Heart right ventricle (tissue), 16 donors: ENCODE measurements around the gene VEGFA. TPM values are rescaled to one million over a fixed set of nuclear protein-coding genes. Genes with fewer than 3 reads are reported as not detected.

Experiments used
- ATAC-seq, 8 donors: fragments of 200-7000 bp; cut with Tn5 transposase; one replicate each; pipeline ENCODE4 v1.9.1; 2020; ENCODE audit warnings: mild to moderate bottlenecking in 8 of 8, moderate library complexity in 8 of 8, moderate number of reproducible peaks in 1 of 8
- DNase-seq, 2 donors: peaks; one replicate each; pipeline ENCODE4 v3.0.0-alpha.2; 2020
- H3K27ac ChIP-seq, 10 donors: fragments of 200-600 bp; sonication (generic) in 2 of 10; one replicate each; pipeline versions ENCODE4 v1.5.0 to v1.8.0; 2020 to 2022; ENCODE audit warnings: mild to moderate bottlenecking in 3 of 10
- H3K27me3 ChIP-seq, 7 donors: fragments of 200-600 bp; one replicate each; pipeline ENCODE4 v1.8.0; 2021 to 2022; ENCODE audit warnings: mild to moderate bottlenecking in 2 of 7
- H3K36me3 ChIP-seq, 9 donors: fragments of 200-600 bp; sonication (generic) in 1 of 9; one replicate each; pipeline versions ENCODE4 v1.5.0 to v1.8.0; 2020 to 2022; ENCODE audit warnings: mild to moderate bottlenecking in 2 of 9
- H3K4me1 ChIP-seq, 9 donors: fragments of 200-600 bp; sonication (generic) in 1 of 9; one replicate each; pipeline versions ENCODE4 v1.5.0 to v1.8.0; 2020 to 2022; ENCODE audit warnings: mild to moderate bottlenecking in 4 of 9
- H3K4me3 ChIP-seq, 10 donors: fragments of 200-600 bp; sonication (generic) in 2 of 10; one replicate each; pipeline versions ENCODE4 v1.5.0 to v1.8.0; 2020 to 2022; ENCODE audit warnings: mild to moderate bottlenecking in 7 of 10, moderate library complexity in 2 of 10
- H3K9me3 ChIP-seq, 11 donors: fragments of 200-600 bp in 10 of 11; sonication (generic) in 2 of 11; one replicate each; pipeline versions ENCODE4 v1.5.0 to v1.8.0; 2013 to 2022; ENCODE audit warnings: mild to moderate bottlenecking in 2 of 11, control low read depth in 1 of 11, moderate library complexity in 1 of 11
- WGBS, 2 donors: extraction: QIAGEN DNeasy Blood & Tissue Kit; methylation state at CpG; one replicate each; pipeline ENCODE4 v1.1.7; 2013; ENCODE audit warnings: inconsistent platforms in 1 of 2; 5-methylcytosine and 5-hydroxymethylcytosine counted together
- intact Hi-C, 10 donors: fragments of 100-400 bp; cut with DNase I; formaldehyde crosslinking; loops; one replicate each; pipeline versions ENCODE4 v1.11.1 to v1.14.2; 2022
- polyA plus RNA-seq, 2 donors: library from polyadenylated mRNA; stranded (reverse); fragments of 200-250 nt; gene quantifications; one replicate each; pipeline ENCODE4 v1.2.3, GENCODE V29; 2013
- total RNA-seq, 10 donors: library from RNA; stranded (reverse); fragmentation: NEBNext Ultra II Directional in 3 of 10; extraction: Animal tissue kit (Norgen Biotek cat#: 25700) in 3 of 10; gene quantifications; one replicate each; pipeline versions ENCODE4 v1.2.1 to v1.2.4, GENCODE V29; 2021 to 2023
- TF ChIP-seq, protein P1 (sequence below), 9 donors: fragments of 200-600 bp; sonication (generic) in 2 of 9; IDR thresholded peaks; one replicate each; pipeline versions ENCODE4 v1.5.0 to v1.8.0; 2021 to 2022; ENCODE audit warnings: antibody characterized with exemption in 9 of 9, mild to moderate bottlenecking in 5 of 9, moderate library complexity in 1 of 9
- donor health status: Arrhythmogenic right ventricular cardiomyopathy.
- donor health status: ischemic (EF 13 %, LVEDD 7.1; RV severe dilation, severe dysfunction).
- donor health status: healthy with polysubstance abuse.
- donor health status: DM: no; HTN: yes; CAD: no.
- donor health status: DM: no; HTN: no; CAD: no.
- donor health status: ischemic (EF 25% LVEDD 6.9; RV normal size, moderate dysfunction).
- donor health status: ischemic (EF 25% LVEDD 5.7; RV mildly dilated, moderate dysfunction).
- donor health status: healthy.
- donor health status: DM: yes; HTN: yes; CAD: no.
- donor health status: Ischemic cardiomyopathy.
- donor health status: ischemic (EF 35%, LVEDD 5.7; RV mildly dilated, moderate dysfunction).
- donor health status: nonischemic (EF 11% LVEDD 7.7; RV severe dilation, severe dysfunction).
- donor health status: DM: yes; HTN: yes; CAD: no.
- donor health status: PGD.
- donor health status: ischemic (EF 29% LVEDD 5.4; RV normal size, mild dysfunction).
- donor health status: nonischemic (EF 23%, LVEDD 6.1; RV moderate dilation, normal function).

The VEGFA gene
- total and polyA plus RNA-seq, 12 donors: 133 to 456 (median 216) TPM

DNA sequence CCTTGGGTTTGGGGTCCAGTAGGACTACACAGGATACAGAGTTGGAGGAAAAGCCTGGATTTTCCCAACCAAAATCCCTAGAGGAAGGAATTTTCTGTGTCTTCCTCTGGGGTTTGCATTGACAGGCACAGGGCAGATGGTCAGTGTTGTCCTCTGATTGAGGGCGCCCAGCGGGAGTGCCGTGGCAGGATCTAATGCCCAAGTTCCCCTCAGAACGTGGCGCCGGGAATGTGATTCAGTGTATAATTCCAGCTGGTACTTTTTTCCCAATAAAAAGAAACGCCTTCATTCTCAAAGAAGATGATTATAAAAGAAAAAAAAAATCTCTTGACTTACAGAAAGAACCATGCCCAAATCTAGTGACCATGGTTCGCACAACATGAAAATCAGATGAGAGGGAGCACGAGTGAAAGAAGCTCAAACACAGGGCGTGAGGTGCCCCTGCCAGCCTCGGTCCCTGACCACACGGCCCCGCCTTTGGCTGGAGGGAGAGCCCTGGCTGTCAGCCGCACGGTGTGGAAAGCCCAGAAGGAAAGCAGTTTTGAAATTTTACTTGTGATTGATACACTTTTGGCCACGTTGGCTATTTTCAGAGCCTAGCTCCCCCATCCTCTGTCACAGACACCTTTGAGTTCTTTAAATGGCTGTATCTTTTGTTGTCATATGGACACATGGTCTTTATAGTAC is 31.6 kb downstream of the VEGFA start:
- H3K36me3 ChIP-seq: no peaks in the 10 kb centered on the region
- TF ChIP-seq, protein P1, sequence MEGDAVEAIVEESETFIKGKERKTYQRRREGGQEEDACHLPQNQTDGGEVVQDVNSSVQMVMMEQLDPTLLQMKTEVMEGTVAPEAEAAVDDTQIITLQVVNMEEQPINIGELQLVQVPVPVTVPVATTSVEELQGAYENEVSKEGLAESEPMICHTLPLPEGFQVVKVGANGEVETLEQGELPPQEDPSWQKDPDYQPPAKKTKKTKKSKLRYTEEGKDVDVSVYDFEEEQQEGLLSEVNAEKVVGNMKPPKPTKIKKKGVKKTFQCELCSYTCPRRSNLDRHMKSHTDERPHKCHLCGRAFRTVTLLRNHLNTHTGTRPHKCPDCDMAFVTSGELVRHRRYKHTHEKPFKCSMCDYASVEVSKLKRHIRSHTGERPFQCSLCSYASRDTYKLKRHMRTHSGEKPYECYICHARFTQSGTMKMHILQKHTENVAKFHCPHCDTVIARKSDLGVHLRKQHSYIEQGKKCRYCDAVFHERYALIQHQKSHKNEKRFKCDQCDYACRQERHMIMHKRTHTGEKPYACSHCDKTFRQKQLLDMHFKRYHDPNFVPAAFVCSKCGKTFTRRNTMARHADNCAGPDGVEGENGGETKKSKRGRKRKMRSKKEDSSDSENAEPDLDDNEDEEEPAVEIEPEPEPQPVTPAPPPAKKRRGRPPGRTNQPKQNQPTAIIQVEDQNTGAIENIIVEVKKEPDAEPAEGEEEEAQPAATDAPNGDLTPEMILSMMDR (IDR thresholded peaks at IDR 0.05): no peak
- H3K9me3 ChIP-seq: no peaks in the 10 kb centered on the region
- ATAC-seq (no peak), DNase-seq (no peak)
- H3K4me3 ChIP-seq: no peak overlapping the region
- no peaks in the 10 kb centered on the region for H3K27me3 ChIP-seq
- intact Hi-C loops: no loop called here
- peak overlapping the region in 2 of 10 donors; percentile 81 to 83 for H3K27ac ChIP-seq
- WGBS, 2 donors: 83 to 88% methylated on average over 16 of the region's 16 CpGs
- H3K4me1 ChIP-seq: peaks cover 0 to 56% (median 11%) of the 10 kb centered on the region in 9 donors

DNA sequence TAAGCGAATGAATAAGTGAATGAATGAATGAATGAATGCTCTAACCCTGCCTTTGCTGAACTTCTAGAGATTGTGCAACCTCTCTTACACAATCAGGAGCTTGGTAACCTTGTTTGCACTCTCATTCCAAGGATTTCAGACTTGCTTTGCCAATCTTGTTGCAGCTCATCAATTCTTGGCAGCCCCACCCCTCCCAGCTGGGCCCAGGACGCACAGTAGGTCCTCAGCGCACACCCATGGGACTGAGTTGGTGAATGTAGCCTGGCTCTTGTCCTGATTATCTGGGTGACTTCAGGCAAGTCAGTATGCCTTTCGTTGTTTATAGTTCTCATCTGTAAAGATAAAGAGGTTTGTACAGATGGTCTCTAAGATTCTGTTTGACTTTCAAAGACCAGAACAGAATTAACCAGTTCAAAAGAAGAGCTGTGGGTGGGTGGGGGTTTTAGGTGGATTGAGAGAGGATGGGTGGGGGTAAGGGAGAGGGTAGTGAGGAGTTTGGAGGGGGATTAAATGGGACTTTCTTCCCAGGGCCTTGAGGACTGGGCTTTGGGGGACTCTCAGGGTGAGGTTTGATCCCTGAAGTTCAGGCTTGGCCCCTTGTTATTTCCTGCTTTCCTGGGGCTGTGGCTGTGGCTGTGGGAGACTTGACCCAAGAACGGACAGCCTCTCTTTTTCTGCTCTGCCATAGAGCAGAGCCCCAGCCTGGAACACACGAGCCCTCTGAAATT is 33.2 kb downstream of the VEGFA start:
- no peaks in the 10 kb centered on the region for H3K36me3 ChIP-seq
- no peaks in the 10 kb centered on the region for H3K9me3 ChIP-seq
- DNase-seq: peak in 1 of 2 donors; percentile 51
- peaks cover 0 to 63% (median 10%) of the 10 kb centered on the region in 9 donors for H3K4me1 ChIP-seq
- no peaks in the 10 kb centered on the region for H3K27me3 ChIP-seq
- WGBS, 2 donors: 58 to 66% methylated on average over 6 of the region's 6 CpGs
- no peak overlapping the region for H3K4me3 ChIP-seq
- H3K27ac ChIP-seq: peak overlapping the region in 1 of 10 donors; percentile 36
- TF ChIP-seq, protein P1 (IDR thresholded peaks at IDR 0.05): no peak
- intact Hi-C loops: no loop called here
- peak in 1 of 8 donors; percentile 25 for ATAC-seq

DNA sequence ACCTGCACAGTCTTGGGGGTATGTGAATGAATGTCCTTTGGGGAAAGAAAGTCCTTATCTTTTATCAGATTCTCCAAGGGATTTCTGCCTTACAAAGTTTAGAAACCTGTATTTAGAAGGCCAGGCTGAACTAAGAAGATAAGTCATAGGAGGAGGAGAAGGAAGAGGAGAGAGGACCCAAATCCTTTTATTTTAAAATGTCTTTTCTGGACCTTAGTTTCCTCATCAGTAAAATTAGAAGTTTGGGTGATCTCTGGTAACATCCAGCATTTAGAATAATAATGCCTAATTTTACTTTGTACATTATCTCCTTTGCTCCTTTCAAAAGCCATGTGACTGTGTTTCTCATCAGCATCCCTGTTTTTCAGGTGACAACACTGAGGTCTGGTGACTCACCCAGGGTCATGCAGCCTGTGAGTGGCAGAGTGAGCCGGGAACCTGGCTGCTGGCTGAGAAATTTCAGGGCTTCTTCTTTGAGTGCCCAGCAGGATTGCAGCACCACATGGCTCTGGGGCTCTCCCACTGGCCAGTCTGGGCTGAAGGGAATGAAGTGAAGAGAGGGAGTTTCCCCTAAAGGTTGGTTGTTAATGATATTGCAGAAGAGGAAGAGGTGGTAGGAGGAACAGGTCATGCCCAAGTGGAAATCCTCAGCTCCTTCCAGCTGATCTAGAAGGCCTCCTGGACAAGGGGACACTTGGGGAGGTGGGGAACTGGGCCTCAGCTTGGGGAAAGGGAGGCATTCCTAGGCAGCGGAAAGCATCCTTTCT is 34.0 kb downstream of the VEGFA start:
- Histone ChIP-seq H3K27me3 (no peaks in the 10 kb centered on the region), H3K36me3 (no peaks in the 10 kb centered on the region), H3K4me1 (peaks cover 0 to 56% (median 10%) of the 10 kb centered on the region in 9 donors), H3K27ac (no peak overlapping the region), H3K4me3 (no peak overlapping the region), H3K9me3 (no peaks in the 10 kb centered on the region)
- ATAC-seq (no peak), DNase-seq (no peak)
- 77 to 94% methylated on average over 2 of the region's 2 CpGs for WGBS, 2 donors
- TF ChIP-seq, protein P1 (IDR thresholded peaks at IDR 0.05): no peak
- intact Hi-C loops: no loop called here

DNA sequence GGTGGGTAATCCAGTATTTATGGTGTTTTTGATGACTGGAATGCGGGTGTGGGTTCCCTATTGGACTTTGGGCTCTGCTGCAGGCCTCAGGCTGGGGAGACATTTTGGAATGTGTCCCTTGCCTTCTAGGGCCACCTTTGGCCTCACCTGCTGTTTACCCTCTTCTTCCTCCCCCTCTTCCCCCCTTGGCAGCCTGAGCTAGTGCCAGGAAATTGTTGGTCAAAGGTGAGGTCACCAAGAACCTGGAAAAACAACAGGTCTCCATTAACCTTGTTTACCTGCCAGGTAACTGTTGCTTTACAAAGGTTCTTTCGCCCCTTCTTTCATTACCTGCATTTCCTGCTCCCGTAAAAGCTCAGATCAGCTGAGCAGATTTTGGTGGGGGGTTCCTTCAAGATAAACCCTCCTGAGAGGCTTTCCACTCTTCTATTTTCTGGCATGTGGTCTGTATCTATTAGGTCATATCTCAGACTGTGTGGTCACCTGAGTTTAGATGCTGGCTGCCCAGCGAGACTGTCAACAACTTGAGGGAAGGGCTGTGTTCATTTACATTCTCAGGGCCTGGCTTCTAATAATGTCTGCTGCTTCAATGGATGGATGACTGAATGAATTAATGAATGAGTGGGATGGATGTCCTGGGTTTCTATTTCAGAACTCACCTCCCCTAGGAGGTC is 34.7 kb downstream of the VEGFA start:
- H3K27me3 ChIP-seq: no peaks in the 10 kb centered on the region
- H3K4me1 ChIP-seq: peaks cover 0 to 49% (median 8%) of the 10 kb centered on the region in 9 donors
- TF ChIP-seq, protein P1 (IDR thresholded peaks at IDR 0.05): no peak
- no peaks in the 10 kb centered on the region for H3K9me3 ChIP-seq
- no peak overlapping the region for H3K27ac ChIP-seq
- no peaks in the 10 kb centered on the region for H3K36me3 ChIP-seq
- ATAC-seq (no peak), DNase-seq (no peak)
- intact Hi-C loops: no loop called here
- H3K4me3 ChIP-seq: no peak overlapping the region
- 95% methylated on average over 4 of the region's 4 CpGs for WGBS, 2 donors
